ENCODE data around the gene SYT9. TPM values are rescaled to one million over a fixed set of nuclear protein-coding genes. Genes with fewer than 3 reads are reported as not detected.

Gene SYT9
- polyA plus RNA-seq (2013, experiment 1 of 2): 0.75 TPM
- 0.76 TPM for polyA plus RNA-seq (2013, experiment 2 of 2)

GRCh38 chr11:7251836-7252682 lies at the start of gene SYT9:
SYT9 (plus strand) TSS chr11:7251904; CDS start chr11:7252187, 283 bp downstream.
- H3K27me3 ChIP-seq (ENCODE audit: insufficient read depth, low read length): peaks cover 65% of the 10 kb centered on the region
- WGBS: under 1% methylated on average over 84 of the region's 84 CpGs
- peak within 1 kb of the TSS; percentile 60; the same call in 1 of the 2 replicates for H3K9ac ChIP-seq (ENCODE audit: low read depth, low read length)

GRCh38 chr11:7202412-7202811 lies 49.3 kb upstream of the SYT9 start:
- no peak overlapping the region for H3K4me3 ChIP-seq (ENCODE audit: low read length)
- WGBS: 93% methylated on average over 3 of the region's 3 CpGs

More at GRCh38 chr11:7251836-7252682, at the start of gene SYT9:
- Histone ChIP-seq H3K4me1 (ENCODE audit: insufficient read depth, low read length) (peaks cover 8% of the 10 kb centered on the region; the same call in 1 of the 2 replicates), H3K36me3 (ENCODE audit: insufficient read depth, low read length) (no peaks in the 10 kb centered on the region), H3K4me3 (ENCODE audit: low read length) (peak within 1 kb of the TSS; percentile 89), H3K9me3 (ENCODE audit: insufficient read depth, low read depth, low read length) (no peaks in the 10 kb centered on the region), H3K27ac (ENCODE audit: low read depth, low read length) (no peak within 1 kb of the TSS)

GRCh38 chr11:7204778-7205177 lies 46.9 kb upstream of the SYT9 start:
- no peak overlapping the region for H3K9ac ChIP-seq (ENCODE audit: low read depth, low read length)
- no peaks in the 10 kb centered on the region for H3K27me3 ChIP-seq (ENCODE audit: insufficient read depth, low read length)
- no peak overlapping the region for H3K4me3 ChIP-seq (ENCODE audit: low read length)
- 83% methylated on average over 4 of the region's 4 CpGs for WGBS
- H3K27ac ChIP-seq (ENCODE audit: low read depth, low read length): no peak overlapping the region
- H3K4me1 ChIP-seq (ENCODE audit: insufficient read depth, low read length): no peaks in the 10 kb centered on the region
- H3K9me3 ChIP-seq (ENCODE audit: insufficient read depth, low read depth, low read length): no peaks in the 10 kb centered on the region
- H3K36me3 ChIP-seq (ENCODE audit: insufficient read depth, low read length): no peaks in the 10 kb centered on the region

More at GRCh38 chr11:7202412-7202811, 49.3 kb upstream of the SYT9 start:
- no peaks in the 10 kb centered on the region for H3K27me3 ChIP-seq (ENCODE audit: insufficient read depth, low read length)
- H3K36me3 ChIP-seq (ENCODE audit: insufficient read depth, low read length): no peaks in the 10 kb centered on the region
- H3K4me1 ChIP-seq (ENCODE audit: insufficient read depth, low read length): no peaks in the 10 kb centered on the region
- no peak overlapping the region for H3K9ac ChIP-seq (ENCODE audit: low read depth, low read length)
- no peaks in the 10 kb centered on the region for H3K9me3 ChIP-seq (ENCODE audit: insufficient read depth, low read depth, low read length)
- no peak overlapping the region for H3K27ac ChIP-seq (ENCODE audit: low read depth, low read length)

- Histone ChIP-seq H3K36me3 (ENCODE audit: insufficient read depth, low read length) (no peaks in the 10 kb centered on the region), H3K4me3 (ENCODE audit: low read length) (no peak overlapping the region), H3K4me1 (ENCODE audit: insufficient read depth, low read length) (no peaks in the 10 kb centered on the region), H3K27ac (ENCODE audit: low read depth, low read length) (no peak overlapping the region), H3K9me3 (ENCODE audit: insufficient read depth, low read depth, low read length) (no peaks in the 10 kb centered on the region), H3K27me3 (ENCODE audit: insufficient read depth, low read length) (no peaks in the 10 kb centered on the region), H3K9ac (ENCODE audit: low read depth, low read length) (no peak overlapping the region)
- WGBS: 91% methylated on average over 7 of the region's 7 CpGs
These were observed 43.3 kb upstream of the SYT9 start for GRCh38 chr11:7208391-7208790.

GRCh38 chr11:7219491-7219890 lies 32.2 kb upstream of the SYT9 start:
- Histone ChIP-seq H3K27me3 (ENCODE audit: insufficient read depth, low read length) (no peaks in the 10 kb centered on the region), H3K9ac (ENCODE audit: low read depth, low read length) (no peak overlapping the region), H3K36me3 (ENCODE audit: insufficient read depth, low read length) (no peaks in the 10 kb centered on the region), H3K27ac (ENCODE audit: low read depth, low read length) (no peak overlapping the region), H3K4me3 (ENCODE audit: low read length) (no peak overlapping the region), H3K9me3 (ENCODE audit: insufficient read depth, low read depth, low read length) (no peaks in the 10 kb centered on the region), H3K4me1 (ENCODE audit: insufficient read depth, low read length) (no peaks in the 10 kb centered on the region)

- Histone ChIP-seq H3K9ac (ENCODE audit: low read depth, low read length) (no peak overlapping the region), H3K36me3 (ENCODE audit: insufficient read depth, low read length) (no peaks in the 10 kb centered on the region), H3K27ac (ENCODE audit: low read depth, low read length) (no peak overlapping the region), H3K9me3 (ENCODE audit: insufficient read depth, low read depth, low read length) (no peaks in the 10 kb centered on the region), H3K4me1 (ENCODE audit: insufficient read depth, low read length) (no peaks in the 10 kb centered on the region), H3K27me3 (ENCODE audit: insufficient read depth, low read length) (no peaks in the 10 kb centered on the region), H3K4me3 (ENCODE audit: low read length) (no peak overlapping the region)
- 60% methylated on average over 3 of the region's 3 CpGs for WGBS
These were observed 31.1 kb upstream of the SYT9 start for GRCh38 chr11:7220636-7221035.

GRCh38 chr11:7222619-7223018 lies 29.1 kb upstream of the SYT9 start:
- no peaks in the 10 kb centered on the region for H3K36me3 ChIP-seq (ENCODE audit: insufficient read depth, low read length)
- no peaks in the 10 kb centered on the region for H3K9me3 ChIP-seq (ENCODE audit: insufficient read depth, low read depth, low read length)
- no peaks in the 10 kb centered on the region for H3K4me1 ChIP-seq (ENCODE audit: insufficient read depth, low read length)
- H3K27me3 ChIP-seq (ENCODE audit: insufficient read depth, low read length): no peaks in the 10 kb centered on the region
- WGBS: 86% methylated on average over 3 of the region's 4 CpGs
- H3K27ac ChIP-seq (ENCODE audit: low read depth, low read length): no peak overlapping the region
- H3K9ac ChIP-seq (ENCODE audit: low read depth, low read length): no peak overlapping the region
- no peak overlapping the region for H3K4me3 ChIP-seq (ENCODE audit: low read length)

- no peak overlapping the region for H3K4me3 ChIP-seq (ENCODE audit: low read length)
- no peaks in the 10 kb centered on the region for H3K27me3 ChIP-seq (ENCODE audit: insufficient read depth, low read length)
- no peaks in the 10 kb centered on the region for H3K36me3 ChIP-seq (ENCODE audit: insufficient read depth, low read length)
- WGBS: 44% methylated on average over 4 of the region's 5 CpGs
- peaks cover 17% of the 10 kb centered on the region for H3K4me1 ChIP-seq (ENCODE audit: insufficient read depth, low read length)
- no peak overlapping the region for H3K27ac ChIP-seq (ENCODE audit: low read depth, low read length)
- H3K9me3 ChIP-seq (ENCODE audit: insufficient read depth, low read depth, low read length): no peaks in the 10 kb centered on the region
- H3K9ac ChIP-seq (ENCODE audit: low read depth, low read length): no peak overlapping the region
These were observed 11.8 kb upstream of the SYT9 start for GRCh38 chr11:7239877-7240276.

GRCh38 chr11:7245341-7245740 lies 6.4 kb upstream of the SYT9 start:
- 100% methylated on average over 1 of the region's 3 CpGs for WGBS
- Histone ChIP-seq H3K9ac (ENCODE audit: low read depth, low read length) (no peak overlapping the region), H3K9me3 (ENCODE audit: insufficient read depth, low read depth, low read length) (no peaks in the 10 kb centered on the region), H3K4me3 (ENCODE audit: low read length) (no peak overlapping the region), H3K36me3 (ENCODE audit: insufficient read depth, low read length) (no peaks in the 10 kb centered on the region), H3K4me1 (ENCODE audit: insufficient read depth, low read length) (peaks cover 6% of the 10 kb centered on the region), H3K27ac (ENCODE audit: low read depth, low read length) (no peak overlapping the region), H3K27me3 (ENCODE audit: insufficient read depth, low read length) (peaks cover 14% of the 10 kb centered on the region)

GRCh38 chr11:7246179-7246578 lies 5.5 kb upstream of the SYT9 start:
- peaks cover 22% of the 10 kb centered on the region for H3K27me3 ChIP-seq (ENCODE audit: insufficient read depth, low read length)
- H3K4me1 ChIP-seq (ENCODE audit: insufficient read depth, low read length): no peaks in the 10 kb centered on the region
- no peaks in the 10 kb centered on the region for H3K9me3 ChIP-seq (ENCODE audit: insufficient read depth, low read depth, low read length)
- no peaks in the 10 kb centered on the region for H3K36me3 ChIP-seq (ENCODE audit: insufficient read depth, low read length)
- H3K4me3 ChIP-seq (ENCODE audit: low read length): no peak overlapping the region
- 83% methylated on average over 1 of the region's 1 CpG for WGBS
- no peak overlapping the region for H3K9ac ChIP-seq (ENCODE audit: low read depth, low read length)
- no peak overlapping the region for H3K27ac ChIP-seq (ENCODE audit: low read depth, low read length)

- H3K27ac ChIP-seq (ENCODE audit: low read depth, low read length): no peak overlapping the region
- H3K36me3 ChIP-seq (ENCODE audit: insufficient read depth, low read length): no peaks in the 10 kb centered on the region
- H3K9ac ChIP-seq (ENCODE audit: low read depth, low read length): no peak overlapping the region
- H3K27me3 ChIP-seq (ENCODE audit: insufficient read depth, low read length): peaks cover 62% of the 10 kb centered on the region
- 87% methylated on average over 3 of the region's 3 CpGs for WGBS
- peaks cover 8% of the 10 kb centered on the region; the same call in 1 of the 2 replicates for H3K4me1 ChIP-seq (ENCODE audit: insufficient read depth, low read length)
- H3K9me3 ChIP-seq (ENCODE audit: insufficient read depth, low read depth, low read length): no peaks in the 10 kb centered on the region
- H3K4me3 ChIP-seq (ENCODE audit: low read length): no peak overlapping the region
These were observed 1.5 kb upstream of the SYT9 start for GRCh38 chr11:7250166-7250565.
